Measurements from ENCODE around the gene KCNQ1. TPM values are rescaled to one million over a fixed set of nuclear protein-coding genes. Genes with fewer than 3 reads are reported as not detected.

Gene KCNQ1
- total and polyA plus RNA-seq, 2 of the 13 experiments (the other 11 are each of a cell fraction or from before 2014, with no cell fraction given) = 0.02 to 0.08 TPM

DNA sequence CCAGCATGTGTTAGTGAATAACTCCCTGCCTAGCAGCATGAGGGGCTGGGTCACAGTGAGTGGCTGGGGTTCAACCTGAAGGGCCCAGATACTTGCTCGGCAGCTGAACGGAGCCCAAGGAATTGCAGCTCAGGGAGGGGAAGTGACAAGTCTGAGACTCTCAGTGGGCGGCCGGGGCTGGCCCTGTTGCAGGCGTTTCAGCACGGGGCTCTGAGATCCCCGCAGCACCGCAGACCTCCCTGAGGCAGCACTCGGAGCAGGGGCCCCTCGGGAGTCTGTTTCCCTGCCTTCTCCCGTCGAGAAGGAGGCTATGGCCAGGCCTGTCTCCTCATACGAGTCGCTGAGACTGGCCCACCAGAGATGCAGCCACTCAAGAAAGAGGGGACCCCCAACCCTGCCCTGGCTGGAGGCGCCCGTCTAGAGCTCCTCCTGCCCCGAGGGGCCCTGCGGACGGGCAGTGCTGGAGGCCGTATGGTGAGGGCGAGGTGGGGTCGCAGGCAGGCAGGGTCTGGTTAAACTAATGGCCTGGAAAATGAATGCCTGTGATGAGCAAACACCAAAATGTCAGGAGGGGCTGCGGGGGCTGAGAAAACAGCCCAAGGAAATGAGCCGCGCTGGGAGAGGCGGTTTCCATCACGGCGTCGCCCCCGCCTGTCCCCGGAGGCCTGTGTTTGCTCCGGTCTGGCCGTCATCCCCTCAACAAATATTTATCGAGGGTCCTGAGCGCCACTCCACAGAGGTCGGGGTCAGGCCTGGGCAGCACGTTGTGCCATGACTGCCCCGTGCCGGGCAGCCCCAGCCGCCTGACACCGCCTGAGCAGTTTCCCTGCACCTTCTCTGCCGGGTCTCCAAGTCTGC lies 35.0 kb upstream of the KCNQ1 start:
- peak overlapping the region; percentile 43 for H3K27ac ChIP-seq (ENCODE audit: extremely low read length, insufficient read depth, low read length)
- H2AFZ ChIP-seq (ENCODE audit: low read length) = no peak overlapping the region
- TF ChIP-seq JUND (CRISPR knock-in tag; IDR thresholded peaks at IDR 0.05) = no peak
- TF ChIP-seq, protein P1, sequence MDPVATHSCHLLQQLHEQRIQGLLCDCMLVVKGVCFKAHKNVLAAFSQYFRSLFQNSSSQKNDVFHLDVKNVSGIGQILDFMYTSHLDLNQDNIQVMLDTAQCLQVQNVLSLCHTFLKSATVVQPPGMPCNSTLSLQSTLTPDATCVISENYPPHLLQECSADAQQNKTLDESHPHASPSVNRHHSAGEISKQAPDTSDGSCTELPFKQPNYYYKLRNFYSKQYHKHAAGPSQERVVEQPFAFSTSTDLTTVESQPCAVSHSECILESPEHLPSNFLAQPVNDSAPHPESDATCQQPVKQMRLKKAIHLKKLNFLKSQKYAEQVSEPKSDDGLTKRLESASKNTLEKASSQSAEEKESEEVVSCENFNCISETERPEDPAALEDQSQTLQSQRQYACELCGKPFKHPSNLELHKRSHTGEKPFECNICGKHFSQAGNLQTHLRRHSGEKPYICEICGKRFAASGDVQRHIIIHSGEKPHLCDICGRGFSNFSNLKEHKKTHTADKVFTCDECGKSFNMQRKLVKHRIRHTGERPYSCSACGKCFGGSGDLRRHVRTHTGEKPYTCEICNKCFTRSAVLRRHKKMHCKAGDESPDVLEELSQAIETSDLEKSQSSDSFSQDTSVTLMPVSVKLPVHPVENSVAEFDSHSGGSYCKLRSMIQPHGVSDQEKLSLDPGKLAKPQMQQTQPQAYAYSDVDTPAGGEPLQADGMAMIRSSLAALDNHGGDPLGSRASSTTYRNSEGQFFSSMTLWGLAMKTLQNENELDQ (CRISPR knock-in tag; IDR thresholded peaks at IDR 0.05; ENCODE audit: borderline replicate concordance) = no peak
- TF ChIP-seq ZNF879 (CRISPR knock-in tag; IDR thresholded peaks at IDR 0.05) = no peak
- no peak for TF ChIP-seq BATF2 (CRISPR knock-in tag; IDR thresholded peaks at IDR 0.05)
- TF ChIP-seq ZNF138 (CRISPR knock-in tag; IDR thresholded peaks at IDR 0.05; ENCODE audit: low read depth) = 0 out of 2 replicates have a peak, but pooled peaks have one; percentile 55
- TF ChIP-seq NR3C1 (CRISPR knock-in tag; IDR thresholded peaks at IDR 0.05) = no peak
- peak in 1 of 2 experiments; percentile 48; a peak in 1 of 4 replicates for TF ChIP-seq KLF16 (CRISPR knock-in tag; IDR thresholded peaks at IDR 0.05)
- TF ChIP-seq ZKSCAN8 (CRISPR knock-in tag; IDR thresholded peaks at IDR 0.05; ENCODE audit: borderline replicate concordance) = no peak
- TF ChIP-seq ZNF652 (CRISPR knock-in tag; IDR thresholded peaks at IDR 0.05; ENCODE audit: borderline replicate concordance, low read depth) = no peak
- TF ChIP-seq ARID2 (CRISPR knock-in tag; IDR thresholded peaks at IDR 0.05; ENCODE audit: borderline replicate concordance) = no peak
- no peak for TF ChIP-seq EZH2 (conservative IDR thresholded peaks at IDR 0.05; ENCODE audit: low read depth, low read length)
- TF ChIP-seq FOXK1 (CRISPR knock-in tag; IDR thresholded peaks at IDR 0.05; ENCODE audit: borderline replicate concordance, low read depth) = peak; percentile 42; the same call in 1 of the 2 replicates
- peak; percentile 79; the same call in 1 of the 2 replicates for TF ChIP-seq ETV5 (CRISPR knock-in tag; IDR thresholded peaks at IDR 0.05; ENCODE audit: borderline replicate concordance)
- no peak for TF ChIP-seq FIP1L1 (IDR thresholded peaks at IDR 0.05; ENCODE audit: borderline replicate concordance, insufficient read depth, low read depth, low read length)
- TF ChIP-seq, protein P2, sequence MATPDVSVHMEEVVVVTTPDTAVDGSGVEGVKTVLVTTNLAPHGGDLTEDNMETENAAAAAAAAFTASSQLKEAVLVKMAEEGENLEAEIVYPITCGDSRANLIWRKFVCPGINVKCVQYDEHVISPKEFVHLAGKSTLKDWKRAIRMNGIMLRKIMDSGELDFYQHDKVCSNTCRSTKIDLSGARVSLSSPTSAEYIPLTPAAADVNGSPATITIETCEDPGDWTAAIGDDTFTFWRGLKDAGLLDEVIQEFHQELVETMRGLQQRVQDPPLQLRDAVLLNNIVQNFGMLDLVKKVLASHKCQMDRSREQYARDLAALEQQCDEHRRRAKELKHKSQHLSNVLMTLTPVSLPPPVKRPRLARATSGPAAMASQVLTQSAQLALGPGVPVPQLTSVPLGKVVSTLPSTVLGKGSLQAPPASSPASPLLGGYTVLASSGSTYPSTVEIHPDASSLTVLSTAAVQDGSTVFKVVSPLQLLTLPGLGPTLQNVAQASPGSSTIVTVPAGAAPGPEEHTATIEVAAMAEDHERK (CRISPR knock-in tag; IDR thresholded peaks at IDR 0.05; ENCODE audit: low read depth) = no peak
- TF ChIP-seq ZNF644 (CRISPR knock-in tag; IDR thresholded peaks at IDR 0.05; ENCODE audit: low read depth) = no peak
- no peak for TF ChIP-seq ZNF674 (CRISPR knock-in tag; IDR thresholded peaks at IDR 0.05; ENCODE audit: low read depth)

More for the DNA sequence above, 35.0 kb upstream of the KCNQ1 start:
- no peaks in the 10 kb centered on the region for H3K79me2 ChIP-seq (ENCODE audit: insufficient read depth, low read length)
- ATAC-seq = peak; percentile 64
- POLR2A ChIA-PET = interaction anchor here (0.9 to 5.7 kb wide), 3 partner anchors 9 to 494 kb away, joined by 3 to 49 read pairs (median 3); partner anchors contain the start of gene TSSC4
- H3K36me3 ChIP-seq (replicated peaks in 1 of 2; ENCODE audit: control insufficient read depth in 1 of 2, insufficient read depth in 2 of 2, low read length in 2 of 2) = no peaks in the 10 kb centered on the region
- no peaks in the 10 kb centered on the region for H3K9me3 ChIP-seq (ENCODE audit: low read length)
- peak overlapping the region; percentile 49 for H3K9ac ChIP-seq (ENCODE audit: insufficient read depth, low read depth, low read length)
- CTCF ChIA-PET (ENCODE audit: low intra/inter-chr PET ratio, low total read pairs) = interaction anchor here (0.7 kb wide), 1 partner anchor 11 kb away, joined by 3 read pairs; no protein-coding TSS in a partner anchor
- H3K4me1 ChIP-seq (ENCODE audit: insufficient read depth, low read length) = peaks cover 58% of the 10 kb centered on the region
- no TSS peak for BruUV-seq (replicated peaks)
- peak overlapping the region; percentile 84 for H3K4me2 ChIP-seq (ENCODE audit: low read depth, low read length)
- in situ Hi-C loops (cut with HindIII; ENCODE audit: extremely low pct_ligation_motif_present, low pct_unique_long_range_greater_than_20kb) (no loop called here), intact Hi-C loops (cut with micrococcal nuclease; ENCODE audit: unreplicated experiment) (no loop called here)
- DNase-seq (ENCODE audit: low spot score) = peak; percentile 65
- H3K27me3 ChIP-seq (ENCODE audit: control insufficient read depth in 1 of 2, insufficient read depth in 2 of 2, low read length in 2 of 2) = no peaks in the 10 kb centered on the region
- H3K4me3 ChIP-seq (replicated peaks in 1 of 3; ENCODE audit: insufficient read depth in 1 of 3, low read depth in 2 of 3, low read length in 3 of 3) = peak overlapping the region; percentile 32 to 66 (median 46)
- no peak for FAIRE-seq
- H4K20me1 ChIP-seq (ENCODE audit: insufficient read depth, low read length) = no peaks in the 10 kb centered on the region
- no CpG with 5 or more reads among the region's 42 CpGs for WGBS (ENCODE audit: low lambda C conversion rate)

Measured in HepG2 (cell line).